AG08396 (cell line): ENCODE measurements around the gene E2F2.

ENCODE experiments used
- DNase-seq: peaks from one replicate; pipeline ENCODE4 v3.0.0; 2012; ENCODE audit warnings: low spot score, mixed read lengths

Gene E2F2, protein sequence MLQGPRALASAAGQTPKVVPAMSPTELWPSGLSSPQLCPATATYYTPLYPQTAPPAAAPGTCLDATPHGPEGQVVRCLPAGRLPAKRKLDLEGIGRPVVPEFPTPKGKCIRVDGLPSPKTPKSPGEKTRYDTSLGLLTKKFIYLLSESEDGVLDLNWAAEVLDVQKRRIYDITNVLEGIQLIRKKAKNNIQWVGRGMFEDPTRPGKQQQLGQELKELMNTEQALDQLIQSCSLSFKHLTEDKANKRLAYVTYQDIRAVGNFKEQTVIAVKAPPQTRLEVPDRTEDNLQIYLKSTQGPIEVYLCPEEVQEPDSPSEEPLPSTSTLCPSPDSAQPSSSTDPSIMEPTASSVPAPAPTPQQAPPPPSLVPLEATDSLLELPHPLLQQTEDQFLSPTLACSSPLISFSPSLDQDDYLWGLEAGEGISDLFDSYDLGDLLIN

DNA sequence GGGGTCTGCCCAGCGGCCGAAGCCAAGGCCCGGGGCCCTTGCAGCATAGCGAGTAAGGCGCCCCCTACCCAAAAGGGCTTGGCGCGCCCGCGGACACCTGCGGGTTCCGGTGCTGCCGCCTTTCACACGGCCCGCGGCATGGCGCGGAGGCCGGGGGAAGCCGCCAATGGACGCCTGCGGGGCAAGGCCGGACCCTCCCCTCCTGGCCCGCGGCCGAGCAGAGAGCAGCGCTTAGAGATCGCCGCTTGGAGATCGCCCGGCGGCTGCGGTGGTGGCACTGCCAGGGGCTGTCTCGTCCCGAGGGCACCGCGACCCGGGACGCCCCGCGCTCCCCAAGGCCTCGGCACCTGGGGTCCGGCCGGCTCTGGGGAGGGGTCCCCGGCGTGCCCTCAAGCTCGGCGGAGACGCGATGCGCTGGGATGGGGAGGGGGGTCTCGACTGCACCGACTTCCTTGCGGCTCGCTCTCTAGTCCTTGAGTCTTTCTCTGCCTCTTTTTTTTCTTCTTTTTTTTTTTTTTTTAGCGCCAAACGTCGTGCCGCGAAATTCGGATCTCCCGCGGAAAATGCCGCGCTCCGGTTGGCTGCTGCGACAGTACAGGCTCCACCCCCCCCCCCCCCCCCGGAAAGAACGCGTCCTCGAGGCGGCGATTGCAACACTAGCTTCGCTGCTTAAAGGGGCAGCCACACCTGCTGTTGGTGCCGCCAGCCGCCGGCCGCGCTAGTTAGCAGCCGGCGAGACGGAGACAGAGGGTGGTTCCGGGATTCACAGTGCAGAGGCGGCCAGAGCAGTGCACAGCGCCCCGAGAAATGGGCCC is at the start of gene E2F2:
Gene E2F2, minus strand, starts transcription at position 487 of the 815 bp plus-strand sequence. Its CDS starts 440 bp downstream, at position 47.
- DNase-seq = peak; percentile 98

DNA sequence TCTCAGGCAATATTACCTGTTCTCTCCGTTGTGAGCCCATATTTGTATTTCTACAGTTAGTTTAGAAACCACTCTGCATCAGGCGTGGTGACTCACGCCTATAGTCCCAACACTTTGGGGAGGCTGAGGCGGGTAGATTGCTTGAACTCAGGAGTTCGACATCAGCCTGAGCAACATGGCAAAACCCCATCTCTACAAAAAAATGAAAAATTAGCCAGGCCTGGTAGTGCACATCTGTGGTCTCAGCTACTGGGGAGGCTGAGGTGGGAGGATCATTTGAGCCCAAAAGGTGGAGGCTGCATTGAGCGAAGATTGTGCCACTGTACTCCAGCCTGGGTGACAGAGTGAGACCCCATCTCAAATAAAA is 47.9 kb upstream of the E2F2 start:
- DNase-seq = no peak

DNA sequence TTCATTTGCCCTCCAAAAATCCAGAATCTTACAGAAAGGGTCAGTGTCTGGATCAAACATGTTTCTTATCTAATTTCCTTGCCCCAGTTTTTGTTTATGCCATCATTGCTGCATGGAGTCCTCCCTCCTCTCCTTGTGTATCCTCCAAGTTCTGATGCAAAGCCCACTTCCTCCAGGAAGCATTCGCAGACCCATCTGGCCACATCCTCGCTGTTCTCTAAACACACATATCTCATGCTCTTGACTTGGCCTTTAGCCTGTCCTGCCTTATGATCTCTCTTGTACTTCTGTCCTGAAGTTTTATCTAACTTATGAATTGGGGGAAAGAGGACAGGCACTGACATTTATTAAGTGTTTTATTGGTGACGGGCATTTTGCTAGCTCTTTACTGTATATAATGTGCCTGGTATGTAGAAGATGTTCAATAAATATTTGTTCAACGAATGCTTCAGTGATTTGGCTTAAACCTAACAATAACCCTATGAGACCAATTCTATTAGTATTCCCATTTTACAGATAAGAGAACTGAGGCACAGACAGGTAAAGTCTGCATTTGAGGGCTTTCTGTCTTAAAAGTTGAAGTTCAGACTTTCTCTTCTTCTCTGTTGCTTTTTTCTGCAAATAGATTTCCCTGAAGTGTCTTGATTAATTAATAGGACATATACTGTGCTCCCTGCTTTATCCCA is 47.4 kb upstream of the E2F2 start:
- DNase-seq = no peak

DNA sequence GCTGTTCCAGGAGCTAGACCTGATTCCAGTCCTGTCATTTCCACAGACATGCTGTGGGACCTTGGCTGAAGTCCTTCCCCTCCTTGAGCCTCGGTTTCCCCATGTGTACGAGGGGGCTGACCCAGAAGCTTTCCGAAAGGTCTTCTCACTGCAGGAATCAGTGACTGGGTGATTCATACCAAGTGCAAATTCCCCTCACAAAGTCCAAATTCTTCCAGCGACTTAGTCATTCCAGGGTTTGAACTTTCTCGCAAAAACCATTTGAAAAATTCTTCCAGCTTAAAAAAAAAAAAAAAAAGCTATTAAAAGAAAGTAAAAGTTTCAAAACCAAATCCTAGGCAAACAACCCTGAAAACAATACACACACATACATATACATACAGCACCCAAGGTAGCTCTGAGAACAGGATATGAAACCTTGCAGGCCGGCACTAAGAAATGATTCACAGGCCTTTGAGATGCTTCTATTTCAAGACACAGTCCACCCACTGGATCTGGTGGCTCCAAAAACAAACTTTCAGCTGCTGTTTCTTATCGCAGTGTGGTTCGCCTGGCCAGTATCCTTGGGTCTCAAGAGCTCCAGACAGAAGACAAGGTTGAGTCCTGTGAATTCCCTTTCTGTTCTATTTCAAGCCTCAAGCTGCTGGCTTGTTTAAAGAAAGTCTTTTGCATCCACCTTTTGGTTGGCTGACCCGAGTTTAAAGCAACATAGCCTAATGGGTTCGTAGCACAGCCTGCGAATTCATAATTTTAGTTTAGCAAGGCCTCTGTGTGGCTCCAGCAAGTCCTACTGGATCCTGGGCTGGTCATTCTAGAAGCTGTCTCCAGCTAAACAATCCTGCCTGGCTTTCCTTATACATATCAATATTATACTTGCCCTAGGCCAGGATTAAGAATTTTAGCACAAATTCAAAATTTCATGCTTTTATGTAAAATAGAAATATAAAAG is 46.3 kb upstream of the E2F2 start:
- DNase-seq = peak; percentile 56

DNA sequence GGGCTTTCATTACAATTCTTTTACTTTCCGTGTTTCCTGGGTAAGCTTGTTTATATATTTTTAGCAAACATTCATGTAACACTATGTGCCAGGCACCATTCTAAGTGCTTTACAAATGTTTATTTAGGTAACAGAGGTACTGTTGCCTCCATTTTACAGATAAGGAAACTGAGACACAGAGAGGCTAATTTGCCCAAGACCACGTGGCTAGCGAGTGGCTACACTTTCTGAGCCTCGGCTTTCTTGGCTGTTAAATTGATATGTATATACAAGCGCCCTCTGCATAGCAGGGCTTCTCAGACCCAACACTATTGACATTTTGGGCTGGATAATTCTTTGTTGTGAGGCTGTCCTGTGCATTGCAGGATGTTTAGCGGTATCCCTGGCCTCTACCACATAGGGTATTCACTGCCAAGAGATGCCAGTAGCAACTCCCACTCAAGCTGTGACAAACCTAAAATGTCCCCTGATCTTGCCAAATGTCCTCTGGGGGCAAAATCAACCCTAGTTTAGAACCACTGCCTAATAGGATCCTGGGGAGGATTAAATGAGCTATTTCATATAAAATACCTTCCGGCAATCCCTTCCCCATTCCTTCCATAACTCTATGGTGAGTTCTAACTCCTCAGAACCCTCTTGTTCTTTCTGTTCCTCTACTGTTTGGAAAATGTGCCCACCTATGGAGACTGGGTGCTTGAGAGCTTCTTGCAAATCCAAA is 45.5 kb upstream of the E2F2 start:
- no peak for DNase-seq

DNA sequence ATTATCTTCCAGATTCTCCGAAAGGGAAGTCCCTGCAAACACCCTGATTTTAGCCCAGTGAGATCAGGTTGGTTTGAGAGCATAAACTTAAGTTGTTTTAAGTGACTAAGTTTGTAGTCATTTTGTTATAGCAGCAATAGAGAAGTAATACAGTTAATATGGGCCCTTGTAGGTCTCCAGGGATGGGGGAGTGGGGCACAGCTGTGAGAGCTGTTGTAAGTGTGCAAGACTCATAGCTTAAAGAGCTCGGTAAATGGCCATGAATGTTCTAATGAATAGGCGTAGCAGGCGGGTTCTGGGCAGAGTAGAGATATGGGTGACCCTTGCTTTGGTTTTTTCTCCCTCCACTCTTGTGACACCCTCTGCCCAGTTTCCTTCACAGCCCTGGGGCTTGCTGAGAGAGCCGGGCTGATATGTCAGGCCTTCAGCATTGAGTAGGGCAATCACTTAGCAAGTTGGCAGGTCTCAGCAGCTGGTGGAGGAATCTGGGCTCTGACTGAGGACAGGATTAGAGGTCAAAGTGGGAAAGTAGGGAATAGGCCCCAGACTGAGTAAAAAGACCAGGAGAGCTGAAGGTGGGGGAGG is 44.3 kb upstream of the E2F2 start:
- no peak for DNase-seq

DNA sequence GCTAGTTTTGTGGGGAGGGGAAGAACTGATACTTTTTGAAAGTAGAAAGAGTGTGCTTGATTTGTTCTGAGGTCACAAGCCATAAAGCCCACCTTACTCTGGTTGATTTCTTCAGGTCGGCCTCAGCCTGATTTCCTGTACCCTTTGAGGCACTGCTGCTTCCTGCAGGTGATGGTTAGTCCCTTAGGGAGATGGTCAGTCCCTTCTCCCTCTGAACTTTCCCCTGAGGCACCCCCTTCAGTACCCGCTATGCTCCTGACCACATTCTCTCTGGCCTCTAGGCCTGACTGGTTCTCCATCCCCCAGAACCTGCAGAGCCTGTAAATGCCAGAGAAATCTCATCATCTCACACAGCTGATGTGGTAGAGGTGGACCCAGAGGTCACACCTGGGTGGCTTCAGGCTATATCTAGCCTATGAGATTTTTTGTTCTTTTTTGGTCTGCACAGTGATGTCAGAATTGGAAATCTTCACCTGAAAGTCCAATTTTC is 43.3 kb upstream of the E2F2 start:
- no peak for DNase-seq

DNA sequence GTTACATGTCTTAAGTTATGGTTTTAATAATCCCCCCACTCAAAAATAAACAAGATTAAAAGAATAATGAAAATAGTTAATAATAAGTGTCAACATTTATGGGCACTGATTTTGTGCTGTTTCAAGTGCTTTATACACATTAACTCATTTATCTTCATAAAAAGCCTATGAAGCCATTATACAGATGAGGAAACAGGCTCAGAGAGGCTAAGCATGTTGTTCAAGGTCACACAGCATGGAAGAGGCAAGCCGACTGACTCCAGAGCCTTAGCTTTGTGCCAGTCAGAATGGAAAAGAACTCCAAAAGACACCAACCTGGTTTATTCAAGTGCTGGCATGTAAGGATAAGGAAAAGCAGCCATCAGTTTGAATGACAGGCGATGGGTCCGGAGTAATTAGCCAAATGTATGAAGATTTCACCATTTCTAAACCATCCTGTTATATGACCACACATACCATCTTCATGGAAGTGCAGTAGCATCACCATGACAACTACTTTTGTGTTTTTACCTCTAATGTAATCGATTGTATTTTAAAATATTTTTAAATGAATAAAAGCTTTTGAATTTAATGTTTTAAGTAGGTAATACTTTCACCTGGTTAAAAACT is 42.6 kb upstream of the E2F2 start:
- DNase-seq = no peak

DNA sequence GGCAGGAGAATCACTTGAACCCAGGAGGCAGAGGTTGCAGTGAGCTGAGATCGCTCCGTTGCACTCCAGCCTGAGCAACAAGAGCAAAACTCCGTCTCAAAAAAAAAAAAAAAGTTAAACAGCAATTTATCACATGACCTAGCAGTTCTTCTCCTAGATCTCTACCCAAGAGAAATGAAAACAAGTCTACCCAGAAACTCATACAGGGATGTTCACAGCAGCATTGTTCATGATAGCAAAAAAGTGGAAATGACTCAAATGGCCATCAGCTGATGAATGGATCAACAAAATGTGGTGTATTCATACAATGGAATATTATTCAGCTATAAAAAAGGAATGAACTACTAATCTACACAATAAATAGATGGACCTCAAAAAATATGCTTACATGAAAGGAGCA is 40.4 kb upstream of the E2F2 start:
- DNase-seq = no peak

DNA sequence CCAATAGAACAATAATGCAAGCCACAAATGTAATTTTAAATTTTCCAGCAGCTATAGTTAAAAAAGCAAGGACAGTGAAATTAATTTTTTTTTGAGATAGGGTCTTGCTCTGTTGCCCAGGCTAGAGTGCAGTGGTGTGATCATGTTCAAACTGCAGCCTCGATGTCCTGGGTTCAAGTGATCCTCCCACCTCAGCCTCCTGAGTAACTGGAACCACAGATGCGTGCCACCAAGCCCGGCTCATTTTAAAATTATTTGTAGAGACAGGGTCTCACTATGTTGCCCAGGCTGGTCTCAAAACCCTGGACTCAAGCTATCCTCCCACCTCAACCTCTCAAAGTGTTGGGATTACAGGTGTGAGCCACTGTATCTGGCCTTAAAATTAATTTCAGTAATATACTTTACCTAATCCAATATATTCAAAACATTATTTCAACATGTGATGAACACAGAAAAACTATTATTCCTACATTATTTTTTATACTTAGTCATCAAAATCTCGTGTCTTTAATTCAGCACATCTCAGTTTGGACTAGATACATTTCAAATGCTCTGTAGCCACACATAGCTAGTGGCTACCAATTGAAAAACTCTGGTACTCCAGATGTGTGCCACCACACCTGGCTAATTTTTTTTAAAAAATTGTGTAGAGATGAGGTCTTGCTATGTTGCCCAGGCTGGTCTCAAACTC is 39.1 kb upstream of the E2F2 start:
- DNase-seq = no peak

DNA sequence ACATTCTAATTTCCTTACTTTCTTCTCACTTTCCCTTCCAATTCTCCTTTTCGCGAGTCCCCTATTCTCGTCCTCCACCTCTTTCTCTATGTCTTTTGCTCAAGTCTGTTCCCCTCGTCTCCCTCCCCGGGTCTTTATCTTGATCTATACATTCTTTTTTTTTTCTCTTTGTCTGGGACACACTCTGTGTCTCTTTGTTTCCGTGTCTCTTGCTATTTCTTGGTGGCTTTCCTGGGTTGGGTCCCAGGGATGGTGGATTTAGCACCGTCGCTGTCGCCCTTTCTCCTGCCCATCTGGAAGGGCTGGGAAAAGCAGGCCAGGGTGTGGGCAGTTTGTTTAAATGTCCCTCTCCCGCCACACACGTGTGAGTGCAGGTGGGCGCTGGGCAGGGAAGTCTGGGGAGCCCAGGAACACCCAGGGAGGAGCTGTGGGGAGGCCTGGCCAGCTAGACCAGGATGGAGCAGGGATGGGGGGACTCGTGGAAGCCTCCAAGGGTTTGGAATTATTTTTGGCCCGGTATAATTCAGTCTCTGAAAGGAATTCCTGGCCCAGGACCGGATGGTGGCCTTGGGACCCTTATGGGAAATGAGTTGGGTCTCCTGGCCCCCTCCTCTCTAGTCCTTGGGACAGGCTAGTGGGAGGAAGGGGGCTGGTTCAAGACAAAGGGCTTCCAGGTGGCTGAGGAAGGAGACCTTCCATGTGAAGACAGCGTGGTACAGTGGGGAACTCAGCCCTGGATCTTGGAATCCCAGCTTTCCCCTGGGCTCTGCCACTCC is 37.8 kb upstream of the E2F2 start:
- no peak for DNase-seq

DNA sequence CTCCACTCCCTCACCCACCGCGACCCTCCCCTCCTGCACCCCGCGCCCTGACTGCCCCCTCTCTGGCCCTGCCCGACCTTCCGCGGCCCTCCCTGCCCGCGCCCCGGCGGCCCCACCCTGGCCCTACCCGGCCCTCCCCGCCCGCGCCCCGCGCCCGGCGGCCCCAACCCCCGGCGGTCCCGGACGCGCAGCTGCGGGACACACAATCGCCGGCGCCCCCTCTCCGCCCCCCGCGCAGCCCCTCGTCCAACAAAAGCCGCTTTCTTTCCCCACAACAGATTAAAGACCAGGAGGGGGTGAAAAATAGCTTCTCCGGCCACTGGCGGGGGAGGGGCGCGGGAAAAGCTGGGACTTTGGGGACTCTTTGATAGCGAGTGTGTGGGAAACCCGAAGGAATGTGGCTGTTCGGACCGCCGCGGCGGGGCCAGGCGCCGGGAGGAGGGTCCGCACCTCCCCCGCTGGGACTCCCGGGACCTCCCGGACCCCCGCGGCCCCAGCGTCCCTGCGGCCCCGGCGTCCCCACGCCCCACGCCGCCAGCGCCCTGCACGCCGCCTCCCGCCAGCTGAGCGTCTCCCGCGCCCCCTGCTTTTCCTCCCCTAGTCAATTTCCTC is 37.1 kb upstream of the E2F2 start:
- no peak for DNase-seq

DNA sequence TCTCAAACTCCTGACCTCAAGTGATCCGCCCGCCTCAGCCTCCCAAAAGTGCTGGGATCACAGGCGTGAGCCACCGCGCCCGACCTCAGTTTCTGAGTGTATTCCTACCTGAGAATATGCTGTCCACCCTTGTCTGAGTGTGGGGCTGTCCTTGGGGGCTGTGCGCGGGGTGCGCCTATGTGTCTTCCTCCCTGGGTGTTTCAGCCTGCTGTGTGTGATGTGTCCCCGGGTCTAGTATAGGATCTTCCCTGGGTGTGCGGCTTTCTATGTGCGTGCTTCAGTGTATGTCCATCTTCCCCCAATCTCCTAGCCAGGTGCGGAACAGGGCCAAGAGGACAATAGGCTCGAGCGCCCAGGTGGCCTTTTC is 36.6 kb upstream of the E2F2 start:
- no peak for DNase-seq

DNA sequence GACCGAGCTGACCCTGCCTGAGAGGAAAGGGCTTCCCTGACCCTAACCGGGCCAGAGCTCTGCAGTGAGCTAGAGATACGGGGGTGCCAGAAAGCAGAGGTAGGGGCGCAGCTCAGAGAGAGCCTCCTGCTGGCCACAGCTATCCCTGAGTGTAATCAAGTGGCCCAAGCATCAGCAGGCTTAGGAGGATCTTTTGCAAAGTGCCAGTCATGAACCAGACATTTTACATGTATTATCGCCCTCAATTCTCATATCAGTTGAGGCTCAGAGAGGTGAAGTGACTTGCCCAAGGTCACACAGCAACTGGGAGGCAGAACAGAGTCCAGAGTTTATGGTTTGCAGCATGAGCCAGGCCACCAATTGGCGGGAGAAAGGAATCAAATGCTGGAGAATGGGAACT is 35.3 kb upstream of the E2F2 start:
- DNase-seq = no peak

DNA sequence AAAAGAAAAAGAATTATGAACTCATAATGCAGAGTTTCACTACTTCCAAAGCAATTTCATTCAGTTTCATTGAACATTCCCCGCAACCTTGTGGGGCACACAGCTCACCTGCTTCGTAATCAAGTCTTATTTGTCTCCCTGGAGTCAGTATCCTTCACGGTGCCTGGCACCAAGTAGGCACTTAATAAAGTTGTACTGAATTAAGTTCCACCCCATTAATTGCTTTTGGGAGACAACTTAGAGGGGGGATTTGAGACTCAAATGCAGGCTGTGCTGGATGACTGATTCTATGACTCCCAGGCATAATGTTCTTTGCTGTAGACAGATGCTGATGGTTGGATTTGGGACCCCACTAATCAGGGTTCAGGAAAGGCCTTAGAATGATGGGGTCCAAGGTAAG is 34.7 kb upstream of the E2F2 start:
- no peak for DNase-seq

DNA sequence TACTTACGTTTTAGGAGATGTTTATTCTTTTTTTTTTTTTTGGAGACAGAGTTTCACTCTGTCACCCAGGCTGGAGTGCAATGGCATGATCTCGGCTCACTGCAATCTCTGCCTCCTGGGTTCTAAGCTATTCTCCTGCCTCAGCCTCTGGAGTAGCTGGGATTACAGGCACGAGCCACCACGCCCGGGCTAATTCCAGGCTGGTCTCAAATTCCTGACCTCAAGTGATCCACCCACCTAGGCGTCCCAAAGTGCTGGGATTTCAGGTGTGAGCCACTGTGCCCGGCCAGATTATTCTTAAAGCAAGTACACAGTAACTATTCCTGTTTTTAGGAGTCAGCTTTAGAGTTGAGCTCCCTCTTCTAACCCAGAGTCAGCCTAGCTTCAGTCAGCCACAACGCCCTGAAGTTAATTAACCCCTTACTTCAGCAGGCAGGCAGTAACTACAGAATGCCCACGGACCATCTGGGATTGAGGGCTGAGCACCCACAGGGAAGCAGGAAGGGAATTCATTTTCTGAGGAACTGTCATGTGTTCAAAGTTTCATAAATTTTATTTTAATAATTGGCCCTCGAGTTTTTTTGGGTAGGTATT is 33.6 kb upstream of the E2F2 start:
- no peak for DNase-seq

DNA sequence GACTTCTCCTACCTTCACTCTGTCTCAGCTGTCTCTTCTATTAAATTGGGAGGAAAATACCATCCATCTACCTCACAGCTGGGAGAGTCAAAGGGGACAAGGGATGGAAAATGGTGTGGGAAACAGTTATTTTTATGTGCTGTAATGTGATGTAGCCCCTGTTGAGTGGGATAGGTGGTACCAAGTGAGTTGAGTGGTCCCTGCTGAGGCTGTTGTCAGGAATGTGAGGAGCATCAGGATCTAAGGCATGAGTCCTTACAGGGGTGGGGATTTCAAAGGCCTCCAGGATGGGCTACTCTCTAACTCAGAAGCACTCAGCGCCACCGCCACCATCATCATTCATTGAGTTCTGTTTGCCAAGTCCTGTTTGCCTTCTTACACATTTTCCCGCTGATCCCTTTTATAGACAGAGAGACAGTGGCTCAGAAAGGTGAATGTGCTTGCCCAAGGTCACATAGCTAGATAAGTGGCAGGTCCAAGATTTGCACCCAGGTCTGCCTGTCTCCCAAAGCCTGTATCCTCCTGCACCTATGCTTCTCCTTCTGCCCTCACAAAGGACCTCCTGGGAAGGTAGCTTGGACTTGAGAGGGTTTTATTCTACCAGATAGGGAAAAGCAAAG is 32.8 kb upstream of the E2F2 start:
- no peak for DNase-seq
